Astrocyte of the spinal cord (primary cell): ENCODE data around the gene RTL1.

Experiments used
- DNase-seq: peaks from one replicate; pipeline ENCODE4 v3.0.0; 2011; ENCODE audit warnings: low read depth, low spot score
- H3K4me3 ChIP-seq: 2 replicates; pipeline ENCODE4 v1.5.1; 2011; ENCODE audit warnings: low read depth, mild to moderate bottlenecking, low read length, moderate library complexity
- CTCF ChIP-seq: IDR thresholded peaks from 2 replicates; pipeline ENCODE4 v1.5.1; 2012; ENCODE audit warnings: low read depth, mild to moderate bottlenecking, low read length, inconsistent platforms
- in situ Hi-C: cut with HindIII; loops from 2 replicates; pipeline ENCODE4 v1.10.0; 2017; ENCODE audit warnings: low sequenced_read_pairs

RTL1 gene

GRCh38 chr14:100884456-100884855 is 19.1 kb downstream of the RTL1 start:
- TF ChIP-seq CTCF = no peak
- DNase-seq = no peak
- no peak overlapping the region for H3K4me3 ChIP-seq
- in situ Hi-C loops = no loop called here

GRCh38 chr14:100883789-100884101 is 19.8 kb downstream of the RTL1 start:
- TF ChIP-seq CTCF = no peak
- in situ Hi-C loops = no loop called here
- H3K4me3 ChIP-seq = no peak overlapping the region
- DNase-seq = no peak

GRCh38 chr14:100882991-100883788 is 20.3 kb downstream of the RTL1 start:
- DNase-seq = no peak
- in situ Hi-C loops = no loop called here

GRCh38 chr14:100882026-100882967 is 21.2 kb downstream of the RTL1 start:
- H3K4me3 ChIP-seq = no peak overlapping the region
- no peak for DNase-seq
- in situ Hi-C loops = no loop called here
- TF ChIP-seq CTCF = no peak

More at GRCh38 chr14:100882991-100883788, 20.3 kb downstream of the RTL1 start:
- H3K4me3 ChIP-seq = no peak overlapping the region
- TF ChIP-seq CTCF = no peak

- TF ChIP-seq CTCF = no peak
- H3K4me3 ChIP-seq = no peak overlapping the region
- DNase-seq = no peak
- in situ Hi-C loops = no loop called here
Measured at GRCh38 chr14:100881211-100882025, 22.1 kb downstream of the RTL1 start.
